ENCODE measurements around the gene AMD1. TPM values are rescaled to one million over a fixed set of nuclear protein-coding genes. Genes with fewer than 3 reads are reported as not detected.

Gene AMD1
- total and polyA plus RNA-seq, 2 experiments from 2014 or later = 127 to 243 TPM

DNA sequence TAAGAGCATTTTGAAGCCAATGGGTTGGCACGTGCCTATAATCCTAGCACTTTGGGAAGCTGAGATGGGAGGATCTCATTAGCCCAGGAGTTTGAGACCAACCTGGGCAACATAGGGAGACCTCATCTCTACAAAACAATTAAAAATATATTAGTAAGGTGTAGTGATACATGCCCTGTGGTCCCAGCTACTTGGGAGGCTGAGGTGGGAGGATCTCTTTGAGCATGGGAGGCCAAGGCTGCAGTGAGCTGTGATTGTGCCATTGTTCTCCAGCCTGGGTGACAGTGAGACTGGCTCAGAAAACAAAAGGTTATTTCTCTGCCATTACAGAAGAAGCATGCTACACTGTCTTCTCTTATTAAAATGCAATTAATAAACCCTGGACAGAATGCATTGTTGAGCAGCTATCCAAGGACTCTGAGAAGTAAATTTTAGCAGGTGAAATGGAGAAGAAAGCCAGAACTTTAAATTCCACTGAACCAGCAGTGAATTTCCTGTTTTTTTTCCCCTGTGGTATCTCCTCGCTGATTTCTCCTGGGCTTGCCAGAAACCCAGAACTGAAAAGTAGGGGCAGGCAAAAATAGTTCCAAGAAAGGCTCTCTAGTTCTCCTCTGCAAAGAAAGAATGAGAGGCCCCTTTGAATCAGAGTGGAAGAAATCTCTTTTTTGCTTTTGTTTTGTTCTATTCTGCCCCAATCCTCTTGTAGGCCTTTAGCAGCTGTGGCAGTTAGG is 8.4 kb downstream of the AMD1 start:
- no peak for DNase-seq (ENCODE audit: low spot score)
- Histone ChIP-seq H3K27ac (ENCODE audit: low read depth) (peak overlapping the region; percentile 85), H3K36me3 (ENCODE audit: insufficient read depth) (no peaks in the 10 kb centered on the region), H3F3A (replicated peaks; ENCODE audit: low read depth) (no peaks in the 10 kb centered on the region), H4K20me1 (replicated peaks; ENCODE audit: insufficient read depth) (peaks cover 87% of the 10 kb centered on the region), H2AFZ (no peak overlapping the region), H3K4me2 (peak overlapping the region; percentile 83; the same call in 1 of the 2 replicates), H3K9me2 (ENCODE audit: insufficient read depth) (no peaks in the 10 kb centered on the region), H3K4me1 (ENCODE audit: insufficient read depth) (peaks cover 72% of the 10 kb centered on the region), H3K4me3 (no peak overlapping the region), H3K27me3 (ENCODE audit: insufficient read depth) (no peaks in the 10 kb centered on the region), H3K79me2 (replicated peaks; ENCODE audit: insufficient read depth) (peaks cover 100% of the 10 kb centered on the region)
- H3K9me3 Mint-ChIP-seq = no peaks in the 10 kb centered on the region
- H3K27me3 Mint-ChIP-seq (ENCODE audit: insufficient read depth, low read depth, poor library complexity) = peaks cover 4% of the 10 kb centered on the region
- H3K4me1 Mint-ChIP-seq = peaks cover 63% of the 10 kb centered on the region
- no peak for TF ChIP-seq CREB1 (CRISPR knock-in tag; IDR thresholded peaks at IDR 0.05; ENCODE audit: low read depth)
- TF ChIP-seq, protein P1, sequence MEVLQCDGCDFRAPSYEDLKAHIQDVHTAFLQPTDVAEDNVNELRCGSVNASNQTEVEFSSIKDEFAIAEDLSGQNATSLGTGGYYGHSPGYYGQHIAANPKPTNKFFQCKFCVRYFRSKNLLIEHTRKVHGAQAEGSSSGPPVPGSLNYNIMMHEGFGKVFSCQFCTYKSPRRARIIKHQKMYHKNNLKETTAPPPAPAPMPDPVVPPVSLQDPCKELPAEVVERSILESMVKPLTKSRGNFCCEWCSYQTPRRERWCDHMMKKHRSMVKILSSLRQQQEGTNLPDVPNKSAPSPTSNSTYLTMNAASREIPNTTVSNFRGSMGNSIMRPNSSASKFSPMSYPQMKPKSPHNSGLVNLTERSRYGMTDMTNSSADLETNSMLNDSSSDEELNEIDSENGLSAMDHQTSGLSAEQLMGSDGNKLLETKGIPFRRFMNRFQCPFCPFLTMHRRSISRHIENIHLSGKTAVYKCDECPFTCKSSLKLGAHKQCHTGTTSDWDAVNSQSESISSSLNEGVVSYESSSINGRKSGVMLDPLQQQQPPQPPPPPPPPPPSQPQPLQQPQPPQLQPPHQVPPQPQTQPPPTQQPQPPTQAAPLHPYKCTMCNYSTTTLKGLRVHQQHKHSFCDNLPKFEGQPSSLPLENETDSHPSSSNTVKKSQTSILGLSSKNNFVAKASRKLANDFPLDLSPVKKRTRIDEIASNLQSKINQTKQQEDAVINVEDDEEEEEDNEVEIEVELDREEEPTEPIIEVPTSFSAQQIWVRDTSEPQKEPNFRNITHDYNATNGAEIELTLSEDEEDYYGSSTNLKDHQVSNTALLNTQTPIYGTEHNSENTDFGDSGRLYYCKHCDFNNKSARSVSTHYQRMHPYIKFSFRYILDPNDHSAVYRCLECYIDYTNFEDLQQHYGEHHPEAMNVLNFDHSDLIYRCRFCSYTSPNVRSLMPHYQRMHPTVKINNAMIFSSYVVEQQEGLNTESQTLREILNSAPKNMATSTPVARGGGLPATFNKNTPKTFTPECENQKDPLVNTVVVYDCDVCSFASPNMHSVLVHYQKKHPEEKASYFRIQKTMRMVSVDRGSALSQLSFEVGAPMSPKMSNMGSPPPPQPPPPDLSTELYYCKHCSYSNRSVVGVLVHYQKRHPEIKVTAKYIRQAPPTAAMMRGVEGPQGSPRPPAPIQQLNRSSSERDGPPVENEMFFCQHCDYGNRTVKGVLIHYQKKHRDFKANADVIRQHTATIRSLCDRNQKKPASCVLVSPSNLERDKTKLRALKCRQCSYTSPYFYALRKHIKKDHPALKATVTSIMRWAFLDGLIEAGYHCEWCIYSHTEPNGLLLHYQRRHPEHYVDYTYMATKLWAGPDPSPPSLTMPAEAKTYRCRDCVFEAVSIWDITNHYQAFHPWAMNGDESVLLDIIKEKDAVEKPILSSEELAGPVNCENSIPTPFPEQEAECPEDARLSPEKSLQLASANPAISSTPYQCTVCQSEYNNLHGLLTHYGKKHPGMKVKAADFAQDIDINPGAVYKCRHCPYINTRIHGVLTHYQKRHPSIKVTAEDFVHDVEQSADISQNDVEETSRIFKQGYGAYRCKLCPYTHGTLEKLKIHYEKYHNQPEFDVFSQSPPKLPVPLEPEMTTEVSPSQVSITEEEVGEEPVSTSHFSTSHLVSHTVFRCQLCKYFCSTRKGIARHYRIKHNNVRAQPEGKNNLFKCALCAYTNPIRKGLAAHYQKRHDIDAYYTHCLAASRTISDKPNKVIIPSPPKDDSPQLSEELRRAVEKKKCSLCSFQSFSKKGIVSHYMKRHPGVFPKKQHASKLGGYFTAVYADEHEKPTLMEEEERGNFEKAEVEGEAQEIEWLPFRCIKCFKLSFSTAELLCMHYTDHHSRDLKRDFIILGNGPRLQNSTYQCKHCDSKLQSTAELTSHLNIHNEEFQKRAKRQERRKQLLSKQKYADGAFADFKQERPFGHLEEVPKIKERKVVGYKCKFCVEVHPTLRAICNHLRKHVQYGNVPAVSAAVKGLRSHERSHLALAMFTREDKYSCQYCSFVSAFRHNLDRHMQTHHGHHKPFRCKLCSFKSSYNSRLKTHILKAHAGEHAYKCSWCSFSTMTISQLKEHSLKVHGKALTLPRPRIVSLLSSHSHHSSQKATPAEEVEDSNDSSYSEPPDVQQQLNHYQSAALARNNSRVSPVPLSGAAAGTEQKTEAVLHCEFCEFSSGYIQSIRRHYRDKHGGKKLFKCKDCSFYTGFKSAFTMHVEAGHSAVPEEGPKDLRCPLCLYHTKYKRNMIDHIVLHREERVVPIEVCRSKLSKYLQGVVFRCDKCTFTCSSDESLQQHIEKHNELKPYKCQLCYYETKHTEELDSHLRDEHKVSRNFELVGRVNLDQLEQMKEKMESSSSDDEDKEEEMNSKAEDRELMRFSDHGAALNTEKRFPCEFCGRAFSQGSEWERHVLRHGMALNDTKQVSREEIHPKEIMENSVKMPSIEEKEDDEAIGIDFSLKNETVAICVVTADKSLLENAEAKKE (CRISPR knock-in tag; IDR thresholded peaks at IDR 0.05) = no peak
- TF ChIP-seq EZH2phosphoT487 (IDR thresholded peaks at IDR 0.05; ENCODE audit: unreplicated experiment) = no peak
- TF ChIP-seq, protein P2, sequence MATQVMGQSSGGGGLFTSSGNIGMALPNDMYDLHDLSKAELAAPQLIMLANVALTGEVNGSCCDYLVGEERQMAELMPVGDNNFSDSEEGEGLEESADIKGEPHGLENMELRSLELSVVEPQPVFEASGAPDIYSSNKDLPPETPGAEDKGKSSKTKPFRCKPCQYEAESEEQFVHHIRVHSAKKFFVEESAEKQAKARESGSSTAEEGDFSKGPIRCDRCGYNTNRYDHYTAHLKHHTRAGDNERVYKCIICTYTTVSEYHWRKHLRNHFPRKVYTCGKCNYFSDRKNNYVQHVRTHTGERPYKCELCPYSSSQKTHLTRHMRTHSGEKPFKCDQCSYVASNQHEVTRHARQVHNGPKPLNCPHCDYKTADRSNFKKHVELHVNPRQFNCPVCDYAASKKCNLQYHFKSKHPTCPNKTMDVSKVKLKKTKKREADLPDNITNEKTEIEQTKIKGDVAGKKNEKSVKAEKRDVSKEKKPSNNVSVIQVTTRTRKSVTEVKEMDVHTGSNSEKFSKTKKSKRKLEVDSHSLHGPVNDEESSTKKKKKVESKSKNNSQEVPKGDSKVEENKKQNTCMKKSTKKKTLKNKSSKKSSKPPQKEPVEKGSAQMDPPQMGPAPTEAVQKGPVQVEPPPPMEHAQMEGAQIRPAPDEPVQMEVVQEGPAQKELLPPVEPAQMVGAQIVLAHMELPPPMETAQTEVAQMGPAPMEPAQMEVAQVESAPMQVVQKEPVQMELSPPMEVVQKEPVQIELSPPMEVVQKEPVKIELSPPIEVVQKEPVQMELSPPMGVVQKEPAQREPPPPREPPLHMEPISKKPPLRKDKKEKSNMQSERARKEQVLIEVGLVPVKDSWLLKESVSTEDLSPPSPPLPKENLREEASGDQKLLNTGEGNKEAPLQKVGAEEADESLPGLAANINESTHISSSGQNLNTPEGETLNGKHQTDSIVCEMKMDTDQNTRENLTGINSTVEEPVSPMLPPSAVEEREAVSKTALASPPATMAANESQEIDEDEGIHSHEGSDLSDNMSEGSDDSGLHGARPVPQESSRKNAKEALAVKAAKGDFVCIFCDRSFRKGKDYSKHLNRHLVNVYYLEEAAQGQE (IDR thresholded peaks at IDR 0.05; ENCODE audit: unreplicated experiment) = no peak
- no peak for TF ChIP-seq STAT1 (IDR thresholded peaks at IDR 0.05; ENCODE audit: unreplicated experiment)
- no peak for TF ChIP-seq EZH2 (IDR thresholded peaks at IDR 0.05; ENCODE audit: low read depth, unreplicated experiment)
- TF ChIP-seq NANOG (IDR thresholded peaks at IDR 0.05; ENCODE audit: borderline replicate concordance) = no peak
- TF ChIP-seq JUNB (IDR thresholded peaks at IDR 0.05; ENCODE audit: unreplicated experiment) = no peak
- no peak for TF ChIP-seq ZNF331 (CRISPR knock-in tag; IDR thresholded peaks at IDR 0.05; ENCODE audit: low read depth)
- TF ChIP-seq POLR2AphosphoS5 (IDR thresholded peaks at IDR 0.05; ENCODE audit: low read depth) = no peak
- no peak for TF ChIP-seq ZNF114 (CRISPR knock-in tag; IDR thresholded peaks at IDR 0.05)
- TF ChIP-seq, protein P3, sequence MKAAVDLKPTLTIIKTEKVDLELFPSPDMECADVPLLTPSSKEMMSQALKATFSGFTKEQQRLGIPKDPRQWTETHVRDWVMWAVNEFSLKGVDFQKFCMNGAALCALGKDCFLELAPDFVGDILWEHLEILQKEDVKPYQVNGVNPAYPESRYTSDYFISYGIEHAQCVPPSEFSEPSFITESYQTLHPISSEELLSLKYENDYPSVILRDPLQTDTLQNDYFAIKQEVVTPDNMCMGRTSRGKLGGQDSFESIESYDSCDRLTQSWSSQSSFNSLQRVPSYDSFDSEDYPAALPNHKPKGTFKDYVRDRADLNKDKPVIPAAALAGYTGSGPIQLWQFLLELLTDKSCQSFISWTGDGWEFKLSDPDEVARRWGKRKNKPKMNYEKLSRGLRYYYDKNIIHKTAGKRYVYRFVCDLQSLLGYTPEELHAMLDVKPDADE (IDR thresholded peaks at IDR 0.05) = no peak
- TF ChIP-seq, protein P4, sequence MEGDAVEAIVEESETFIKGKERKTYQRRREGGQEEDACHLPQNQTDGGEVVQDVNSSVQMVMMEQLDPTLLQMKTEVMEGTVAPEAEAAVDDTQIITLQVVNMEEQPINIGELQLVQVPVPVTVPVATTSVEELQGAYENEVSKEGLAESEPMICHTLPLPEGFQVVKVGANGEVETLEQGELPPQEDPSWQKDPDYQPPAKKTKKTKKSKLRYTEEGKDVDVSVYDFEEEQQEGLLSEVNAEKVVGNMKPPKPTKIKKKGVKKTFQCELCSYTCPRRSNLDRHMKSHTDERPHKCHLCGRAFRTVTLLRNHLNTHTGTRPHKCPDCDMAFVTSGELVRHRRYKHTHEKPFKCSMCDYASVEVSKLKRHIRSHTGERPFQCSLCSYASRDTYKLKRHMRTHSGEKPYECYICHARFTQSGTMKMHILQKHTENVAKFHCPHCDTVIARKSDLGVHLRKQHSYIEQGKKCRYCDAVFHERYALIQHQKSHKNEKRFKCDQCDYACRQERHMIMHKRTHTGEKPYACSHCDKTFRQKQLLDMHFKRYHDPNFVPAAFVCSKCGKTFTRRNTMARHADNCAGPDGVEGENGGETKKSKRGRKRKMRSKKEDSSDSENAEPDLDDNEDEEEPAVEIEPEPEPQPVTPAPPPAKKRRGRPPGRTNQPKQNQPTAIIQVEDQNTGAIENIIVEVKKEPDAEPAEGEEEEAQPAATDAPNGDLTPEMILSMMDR (conservative IDR thresholded peaks at IDR 0.05; ENCODE audit: low read depth in 2 of 2) = no peak
- H3K36me3 Mint-ChIP-seq (ENCODE audit: low read depth) = peaks cover 24% of the 10 kb centered on the region; the same call in 2 of the 3 replicates
- H3K4me3 Mint-ChIP-seq = no peak overlapping the region
- ATAC-seq = no peak
- no peak overlapping the region for H3K27ac Mint-ChIP-seq

All from GM23338 (cell line).